C4-2B (cell line): ENCODE results near the gene EFCAB6.

Experiments used
- ZFX ChIP-seq: fragments of 450-650 bp; IDR thresholded peaks from 2 replicates; pipeline ENCODE4 v1.6.1; 2017
- TF ChIP-seq, protein P1 (sequence below): fragments of 450-650 bp; conservative IDR thresholded peaks from 2 replicates; pipeline ENCODE4 v1.5.1; 2017; ENCODE audit warnings: mild to moderate bottlenecking

- TF ChIP-seq, protein P1, sequence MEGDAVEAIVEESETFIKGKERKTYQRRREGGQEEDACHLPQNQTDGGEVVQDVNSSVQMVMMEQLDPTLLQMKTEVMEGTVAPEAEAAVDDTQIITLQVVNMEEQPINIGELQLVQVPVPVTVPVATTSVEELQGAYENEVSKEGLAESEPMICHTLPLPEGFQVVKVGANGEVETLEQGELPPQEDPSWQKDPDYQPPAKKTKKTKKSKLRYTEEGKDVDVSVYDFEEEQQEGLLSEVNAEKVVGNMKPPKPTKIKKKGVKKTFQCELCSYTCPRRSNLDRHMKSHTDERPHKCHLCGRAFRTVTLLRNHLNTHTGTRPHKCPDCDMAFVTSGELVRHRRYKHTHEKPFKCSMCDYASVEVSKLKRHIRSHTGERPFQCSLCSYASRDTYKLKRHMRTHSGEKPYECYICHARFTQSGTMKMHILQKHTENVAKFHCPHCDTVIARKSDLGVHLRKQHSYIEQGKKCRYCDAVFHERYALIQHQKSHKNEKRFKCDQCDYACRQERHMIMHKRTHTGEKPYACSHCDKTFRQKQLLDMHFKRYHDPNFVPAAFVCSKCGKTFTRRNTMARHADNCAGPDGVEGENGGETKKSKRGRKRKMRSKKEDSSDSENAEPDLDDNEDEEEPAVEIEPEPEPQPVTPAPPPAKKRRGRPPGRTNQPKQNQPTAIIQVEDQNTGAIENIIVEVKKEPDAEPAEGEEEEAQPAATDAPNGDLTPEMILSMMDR, result no peak
- TF ChIP-seq ZFX, result no peak
Measured at GRCh38 chr22:43697894-43698293, 114.2 kb downstream of the EFCAB6 start.
